ENCODE results near the gene CREB5. TPM values are rescaled to one million over a fixed set of nuclear protein-coding genes. Genes with fewer than 3 reads are reported as not detected.
A peak's percentile ranks its signal among the peaks of the same experiment; 100 is the strongest.

The CREB5 gene
- total and polyA plus RNA-seq, 7 donors: 0.86 to 33.8 (median 16.6) TPM

GRCh38 chr7:28698840-28699239 is 286.5 kb downstream of the CREB5 start:
- Histone ChIP-seq H3K9me3 (no peaks in the 10 kb centered on the region), H3K36me3 (ENCODE audit: insufficient read depth in 1 of 2, low read depth in 1 of 2) (no peaks in the 10 kb centered on the region), H3K27me3 (ENCODE audit: insufficient read depth in 3 of 3, low read length in 2 of 3) (no peaks in the 10 kb centered on the region), H3K4me3 (no peak overlapping the region), H3K4me1 (peaks cover 51% of the 10 kb centered on the region), H3K27ac (no peak overlapping the region)
- intact Hi-C loops (cut with DNase I): no loop called here
- ATAC-seq (no peak), DNase-seq (no peak)
- 44 to 53% (median 44%) methylated on average over 6 of the region's 6 CpGs for WGBS, 3 donors
- no peak for TF ChIP-seq CTCF (IDR thresholded peaks at IDR 0.05)

GRCh38 chr7:28700096-28700495 is 287.8 kb downstream of the CREB5 start:
- Histone ChIP-seq H3K36me3 (ENCODE audit: insufficient read depth in 1 of 2, low read depth in 1 of 2) (no peaks in the 10 kb centered on the region), H3K4me3 (no peak overlapping the region), H3K27ac (peak overlapping the region; percentile 32), H3K4me1 (peaks cover 51% of the 10 kb centered on the region), H3K9me3 (no peaks in the 10 kb centered on the region), H3K27me3 (ENCODE audit: insufficient read depth in 3 of 3, low read length in 2 of 3) (no peaks in the 10 kb centered on the region)
- intact Hi-C loops (cut with DNase I): no loop called here
- WGBS, 3 donors: 23 to 45% (median 26%) methylated on average over 7 of the region's 7 CpGs
- ATAC-seq: peak in 2 of 4 donors; percentile 36 to 40
- DNase-seq: no peak
- TF ChIP-seq CTCF (IDR thresholded peaks at IDR 0.05): no peak

- H3K27me3 ChIP-seq (ENCODE audit: insufficient read depth in 3 of 3, low read length in 2 of 3): no peaks in the 10 kb centered on the region
- no peak overlapping the region for H3K4me3 ChIP-seq
- no peak for TF ChIP-seq CTCF (IDR thresholded peaks at IDR 0.05)
- H3K36me3 ChIP-seq (ENCODE audit: insufficient read depth in 1 of 2, low read depth in 1 of 2): no peaks in the 10 kb centered on the region
- peak in 3 of 4 donors; percentile 62 to 77 (median 75) for ATAC-seq
- 18 to 40% (median 20%) methylated on average over 3 of the region's 3 CpGs for WGBS, 3 donors
- H3K27ac ChIP-seq: peak overlapping the region; percentile 32
- intact Hi-C loops (cut with DNase I): no loop called here
- no peak for DNase-seq
- no peaks in the 10 kb centered on the region for H3K9me3 ChIP-seq
- peaks cover 51% of the 10 kb centered on the region for H3K4me1 ChIP-seq
Measured at GRCh38 chr7:28700790-28701203, 288.5 kb downstream of the CREB5 start.

- H3K4me1 ChIP-seq: peaks cover 51% of the 10 kb centered on the region
- H3K9me3 ChIP-seq: no peaks in the 10 kb centered on the region
- intact Hi-C loops (cut with DNase I): no loop called here
- H3K27ac ChIP-seq: no peak overlapping the region
- no peak for DNase-seq
- H3K27me3 ChIP-seq (ENCODE audit: insufficient read depth in 3 of 3, low read length in 2 of 3): no peaks in the 10 kb centered on the region
- ATAC-seq: no peak
- no peak overlapping the region for H3K4me3 ChIP-seq
- H3K36me3 ChIP-seq (ENCODE audit: insufficient read depth in 1 of 2, low read depth in 1 of 2): no peaks in the 10 kb centered on the region
- no peak for TF ChIP-seq CTCF (IDR thresholded peaks at IDR 0.05)
- 33 to 44% (median 44%) methylated on average over 1 of the region's 1 CpG for WGBS, 3 donors
Measured at GRCh38 chr7:28701731-28702130, 289.4 kb downstream of the CREB5 start.

GRCh38 chr7:28702171-28702570 is 289.9 kb downstream of the CREB5 start:
- 78 to 89% (median 79%) methylated on average over 4 of the region's 4 CpGs for WGBS, 3 donors
- intact Hi-C loops (cut with DNase I): no loop called here
- no peak for TF ChIP-seq CTCF (IDR thresholded peaks at IDR 0.05)

More at GRCh38 chr7:28702171-28702570, 289.9 kb downstream of the CREB5 start:
- Histone ChIP-seq H3K27ac (no peak overlapping the region), H3K4me1 (peaks cover 56% of the 10 kb centered on the region), H3K27me3 (ENCODE audit: insufficient read depth in 3 of 3, low read length in 2 of 3) (no peaks in the 10 kb centered on the region), H3K36me3 (ENCODE audit: insufficient read depth in 1 of 2, low read depth in 1 of 2) (no peaks in the 10 kb centered on the region), H3K4me3 (no peak overlapping the region), H3K9me3 (no peaks in the 10 kb centered on the region)
- no peak for DNase-seq
- no peak for ATAC-seq

All from psoas muscle (tissue), 8 donors.